Caki2 (cell line): Measurements from ENCODE around the gene MYO16. TPM values are rescaled to one million over a fixed set of nuclear protein-coding genes. Genes with fewer than 3 reads are reported as not detected.

Experiments
- DNase-seq: peaks from one replicate; pipeline ENCODE4 v3.0.0-alpha.2; 2015; ENCODE audit warnings: low read depth
- in situ Hi-C: cut with HindIII; loops from 2 replicates; pipeline ENCODE4 v1.10.0; 2016; ENCODE audit warnings: low sequenced_read_pairs, low pct_unique_long_range_greater_than_20kb, mixed read lengths
- total RNA-seq: library from RNA; depleted of rRNA; stranded (reverse); fragments of >200 nt; shearing (Covaris generic); gene quantifications from 2 replicates; pipeline ENCODE4 v1.2.3, GENCODE V29; 2014; ENCODE audit warnings: low replicate concordance

Gene MYO16
- total RNA-seq, 1 experiment from 2014 or later = 0.14 TPM

DNA sequence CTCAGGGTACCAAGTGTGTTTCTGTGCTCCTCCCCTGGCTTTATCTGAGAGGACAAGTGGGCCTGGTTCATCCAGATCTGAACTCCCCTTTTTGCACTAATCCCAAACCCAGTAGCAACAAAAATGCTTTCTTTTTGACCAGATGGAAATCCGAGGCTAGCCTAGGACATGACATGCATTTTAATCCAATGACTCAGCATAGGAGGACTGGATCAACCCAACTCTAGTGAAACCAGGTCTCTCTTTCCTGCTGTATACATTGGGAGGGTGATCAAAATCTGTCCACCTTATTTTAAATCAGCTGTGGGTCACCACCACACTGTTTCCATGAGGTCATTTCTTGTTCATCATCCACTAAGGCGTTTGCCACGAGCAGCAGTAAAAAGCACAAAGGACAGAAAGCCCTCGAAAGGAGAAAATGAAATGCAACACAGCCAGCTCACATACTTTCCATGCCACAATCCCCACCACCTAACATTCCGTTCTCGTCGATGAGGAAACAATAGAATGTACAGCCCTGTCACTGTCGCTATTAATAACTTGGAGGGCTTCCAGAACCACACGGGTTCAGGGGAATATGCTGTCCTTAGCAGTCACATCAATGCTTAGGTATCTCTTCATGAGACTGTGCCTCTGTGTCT, 614.0 kb downstream of the MYO16 start:
- in situ Hi-C loops = no loop called here
- peak; percentile 83 for DNase-seq

- in situ Hi-C loops = no loop called here
- no peak for DNase-seq
Measured at GRCh38 chr13:109244566-109244965, 615.2 kb downstream of the MYO16 start.

- in situ Hi-C loops = no loop called here
- DNase-seq = no peak
Measured at GRCh38 chr13:109246001-109246400, 616.6 kb downstream of the MYO16 start.

- in situ Hi-C loops = no loop called here
- no peak for DNase-seq
Measured at GRCh38 chr13:109249780-109250528, 620.5 kb downstream of the MYO16 start.

DNA sequence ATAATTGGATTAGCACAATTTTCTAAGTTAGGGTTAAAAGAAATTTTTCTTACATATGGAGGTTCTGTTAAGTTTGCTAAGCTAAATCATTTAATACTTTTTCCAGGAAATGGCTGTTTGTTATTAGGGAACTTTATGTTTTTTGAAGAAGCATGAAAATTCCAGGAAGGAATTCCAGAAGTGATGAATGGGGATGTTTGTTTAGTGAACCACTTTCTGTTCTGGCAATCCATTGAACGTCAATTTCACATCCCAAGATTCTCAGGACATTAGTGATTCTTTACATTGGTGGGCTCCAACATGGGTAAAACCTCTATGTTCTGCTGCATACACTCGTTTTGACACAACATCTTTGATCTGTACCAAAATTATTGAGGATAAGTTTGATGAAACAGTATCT, 622.5 kb downstream of the MYO16 start:
- DNase-seq = no peak
- in situ Hi-C loops = no loop called here

DNA sequence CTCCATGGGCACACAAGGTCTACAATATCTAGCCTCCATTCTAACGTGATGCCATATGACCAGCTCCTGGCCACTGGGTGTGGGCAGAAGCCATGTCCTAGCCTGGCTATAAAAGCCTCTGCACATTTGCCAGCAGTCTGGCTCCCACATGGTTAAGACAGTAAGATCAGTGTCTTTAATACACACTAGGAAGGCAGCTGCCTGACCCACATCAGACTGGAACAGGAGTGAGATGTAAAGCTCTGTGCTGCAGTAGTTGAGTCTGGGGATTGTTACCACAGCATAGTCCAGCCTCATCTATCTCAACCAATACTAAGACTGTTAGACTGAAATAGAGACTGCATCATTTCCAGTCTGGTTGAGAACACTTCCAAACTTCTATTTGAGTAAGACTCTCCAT, 623.9 kb downstream of the MYO16 start:
- DNase-seq = no peak
- in situ Hi-C loops = no loop called here

GRCh38 chr13:109254274-109254673, 624.9 kb downstream of the MYO16 start:
- in situ Hi-C loops = no loop called here
- no peak for DNase-seq

GRCh38 chr13:109255141-109255856, 625.9 kb downstream of the MYO16 start:
- in situ Hi-C loops = no loop called here
- no peak for DNase-seq

GRCh38 chr13:109256866-109257760, 627.7 kb downstream of the MYO16 start:
- DNase-seq = peak; percentile 85
- in situ Hi-C loops = no loop called here
